Islet of Langerhans (tissue), 1 donor: ENCODE measurements around the gene MUCL1.
"Not testable (repeated sequence)": the region's sequence is repeated elsewhere in the genome, so short reads cannot be mapped to it uniquely, and the experiment has no call there.

Experiments used
- FAIRE-seq: peaks from one replicate; lab custom pipeline; 2011; peaks lifted over from hg19 to GRCh38; lab: Jason Lieb, UNC

The MUCL1 gene, protein sequence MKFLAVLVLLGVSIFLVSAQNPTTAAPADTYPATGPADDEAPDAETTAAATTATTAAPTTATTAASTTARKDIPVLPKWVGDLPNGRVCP

DNA sequence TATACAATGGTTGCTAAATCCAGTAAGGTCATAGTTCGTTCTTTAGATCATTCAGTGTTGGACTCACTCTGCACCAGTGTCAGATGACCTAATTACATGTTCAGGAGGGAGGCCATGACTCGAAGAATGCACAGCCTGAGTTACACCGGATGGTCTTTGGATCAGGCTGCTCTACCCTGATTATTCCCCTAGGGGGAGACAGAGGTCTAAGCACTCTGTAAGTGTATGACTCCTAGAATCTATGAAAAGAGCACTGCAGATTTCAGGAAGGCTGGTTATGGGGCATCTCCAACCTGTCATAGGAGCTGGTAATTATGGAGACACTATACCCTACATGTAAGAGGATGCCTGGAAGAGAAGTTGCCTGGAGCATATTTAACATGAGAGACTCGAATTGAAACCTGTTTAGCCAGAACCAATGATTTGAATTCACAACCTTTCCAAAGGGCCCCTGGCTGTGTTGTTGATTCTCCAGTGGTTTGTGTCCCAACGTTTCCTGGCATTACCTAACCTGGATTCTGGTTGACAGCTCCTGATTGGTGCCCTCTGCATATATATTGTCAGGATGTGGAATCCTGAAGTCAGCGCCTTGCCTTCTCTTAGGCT is at the start of gene MUCL1:
Gene MUCL1, plus strand, starts transcription at position 584 of the 606 bp plus-strand sequence. CDS start 67 bp downstream, outside the sequence.
- no peak for FAIRE-seq

DNA sequence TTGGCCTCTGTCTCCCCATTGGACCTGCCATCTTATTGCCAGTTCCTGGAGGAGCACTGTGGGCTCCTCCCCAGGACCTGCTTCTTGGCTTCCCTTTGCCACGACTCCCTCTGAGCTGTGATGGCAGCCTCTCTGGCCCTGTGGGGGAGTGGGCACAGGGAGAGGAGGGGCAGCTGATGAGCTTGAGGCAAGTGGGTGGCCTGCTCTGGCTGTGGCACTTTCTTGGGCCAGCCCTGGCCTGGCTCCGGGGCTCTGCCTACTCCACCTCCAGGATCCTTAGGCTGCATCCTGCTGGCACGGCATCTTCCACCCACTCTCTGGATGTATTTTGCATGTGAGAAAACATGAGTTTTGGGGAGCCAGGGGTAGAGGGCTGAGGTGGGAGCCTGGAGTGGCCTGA is 32.6 kb upstream of the MUCL1 start:
- no peak for FAIRE-seq

DNA sequence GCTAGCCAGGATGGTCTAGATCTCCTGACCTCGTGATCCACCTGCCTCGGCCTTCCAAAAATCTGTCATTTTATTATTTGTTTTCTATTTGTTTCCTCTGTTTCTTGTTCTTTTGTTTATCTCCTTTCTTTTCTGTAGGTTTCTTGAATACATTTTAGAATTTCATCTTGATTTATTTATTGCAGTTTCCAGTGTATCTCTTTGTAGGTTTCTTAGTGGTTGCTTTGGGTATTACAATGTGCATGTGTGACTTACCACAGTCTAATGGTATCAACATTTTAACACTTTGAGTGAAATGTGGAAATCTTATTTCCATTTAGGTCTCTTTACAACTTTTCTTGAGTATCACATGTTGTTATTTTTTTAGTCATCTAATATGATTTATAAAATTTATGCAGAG is 29.9 kb upstream of the MUCL1 start:
- FAIRE-seq, result no peak

DNA sequence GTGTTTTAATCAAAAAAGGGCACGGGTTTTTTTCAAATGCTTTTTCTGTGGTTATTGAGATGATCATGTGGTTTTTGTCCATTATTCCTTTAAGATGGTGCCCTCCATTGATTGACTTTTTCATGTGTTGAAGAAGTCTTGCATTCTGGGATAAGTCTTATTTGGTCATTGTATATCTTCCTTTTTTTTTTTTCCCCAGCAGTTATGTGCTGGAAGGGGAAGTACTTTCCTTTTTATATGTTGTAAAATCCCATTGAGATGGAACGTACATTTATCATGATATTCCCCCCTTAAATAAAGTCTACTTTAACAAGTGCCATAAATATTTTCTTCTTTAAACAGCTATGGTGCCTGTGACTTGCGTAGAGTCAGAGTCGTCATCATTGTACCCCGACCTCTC is 24.8 kb upstream of the MUCL1 start:
- no peak for FAIRE-seq

DNA sequence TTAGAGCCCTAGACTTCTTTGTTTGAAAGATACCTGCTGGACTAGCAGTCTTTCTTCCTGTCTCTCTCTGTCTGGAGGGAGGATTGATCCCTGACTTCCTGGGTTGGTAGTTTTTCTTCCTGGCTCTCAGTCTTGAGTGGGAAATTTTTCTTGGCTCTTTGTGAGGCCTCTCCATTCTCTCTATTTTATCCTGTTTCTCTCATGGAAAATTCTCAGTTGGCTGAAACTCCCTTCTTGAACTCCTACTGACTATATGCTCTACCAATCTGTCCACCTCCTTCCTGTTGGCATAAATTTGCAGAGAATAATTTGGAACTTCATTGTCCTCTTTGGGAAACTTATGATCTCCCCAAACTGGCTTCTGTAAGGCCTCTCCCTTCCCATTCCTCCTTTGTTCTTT is 24.1 kb upstream of the MUCL1 start:
- FAIRE-seq, result no peak

DNA sequence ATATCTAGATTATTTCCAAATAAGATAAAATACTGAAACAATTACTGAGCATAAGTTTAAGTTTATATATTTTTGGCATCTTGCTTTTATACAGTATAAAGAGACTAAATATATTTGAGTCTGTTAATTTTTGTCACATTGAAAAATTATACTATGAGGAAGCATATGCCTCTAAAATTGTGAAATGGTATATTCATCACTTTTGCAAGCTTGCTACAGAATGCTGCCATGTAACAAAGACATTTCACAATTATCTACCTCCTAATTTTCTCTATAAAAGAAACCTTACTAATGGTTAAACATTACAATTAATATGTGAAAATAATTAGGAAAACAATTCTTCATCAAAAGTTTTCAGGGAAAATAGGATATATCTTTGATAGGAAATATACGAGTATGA is 22.7 kb upstream of the MUCL1 start:
- FAIRE-seq, result no peak

DNA sequence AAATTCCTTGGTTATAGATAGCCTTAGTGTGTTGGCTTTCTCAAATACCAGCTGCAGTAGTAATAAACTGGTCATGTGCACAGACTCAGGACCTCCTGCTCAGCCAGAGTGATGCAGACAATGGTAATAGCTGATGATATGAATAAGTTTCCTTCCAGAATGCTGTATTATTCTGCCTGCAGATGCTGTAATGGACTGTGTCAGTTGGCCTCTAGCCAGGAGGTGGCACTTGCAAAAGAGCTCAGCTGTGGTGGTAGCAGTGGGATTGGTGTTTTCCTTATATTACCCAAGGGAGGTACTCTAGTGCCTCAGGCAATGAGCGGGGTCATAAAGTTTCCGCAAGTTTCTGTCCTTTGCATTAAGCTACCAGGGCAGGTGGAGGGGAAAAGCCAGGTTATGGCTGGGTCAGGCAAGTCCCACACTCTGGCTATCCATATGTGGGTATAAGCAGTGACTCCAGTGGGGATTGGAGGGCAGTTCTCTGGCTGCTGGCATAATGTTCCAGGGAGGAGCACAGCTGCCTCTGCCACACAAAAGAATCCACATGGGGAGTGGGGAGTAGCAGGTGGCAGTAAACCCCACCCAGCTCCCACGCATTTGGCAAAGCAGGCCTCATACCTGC is 14.0 kb upstream of the MUCL1 start:
- FAIRE-seq, result no peak

DNA sequence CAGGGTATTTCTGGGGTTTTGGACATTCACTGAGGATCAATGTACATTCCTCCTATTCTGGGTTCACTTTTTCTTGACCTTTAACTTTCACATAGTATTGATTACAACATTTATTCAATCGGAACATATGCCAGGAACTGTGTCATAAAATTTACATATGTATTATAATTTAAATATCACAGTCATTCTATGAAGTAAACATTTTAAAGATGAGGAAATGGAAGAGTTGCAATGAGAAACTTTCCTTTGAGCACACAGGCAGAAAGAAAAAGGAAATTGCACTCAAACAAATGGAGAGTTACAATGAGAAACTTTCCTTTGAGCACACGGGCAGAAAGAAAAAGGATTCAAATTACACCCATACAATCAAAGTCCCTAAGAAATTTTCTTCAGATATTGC is 3.1 kb downstream of the MUCL1 start:
- FAIRE-seq, result no peak

DNA sequence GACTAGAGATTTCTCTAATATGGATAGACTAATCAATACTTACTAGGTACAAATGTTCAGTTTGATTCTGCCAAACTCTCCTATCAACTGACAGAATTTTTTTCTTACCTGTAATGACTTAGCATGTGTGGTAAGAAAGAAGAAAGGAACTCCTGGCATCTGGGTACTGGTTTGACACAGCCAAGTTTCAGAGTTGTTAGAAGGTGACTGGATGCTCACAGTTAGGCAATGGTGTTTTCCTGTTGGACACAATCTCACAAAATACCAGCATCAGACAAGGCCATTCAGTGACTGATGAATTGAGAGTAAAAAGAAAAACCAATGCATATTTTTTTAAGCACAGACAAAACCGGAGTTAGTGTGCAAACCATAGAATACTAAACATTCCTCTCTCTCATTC is 4.2 kb downstream of the MUCL1 start:
- FAIRE-seq, result no peak

DNA sequence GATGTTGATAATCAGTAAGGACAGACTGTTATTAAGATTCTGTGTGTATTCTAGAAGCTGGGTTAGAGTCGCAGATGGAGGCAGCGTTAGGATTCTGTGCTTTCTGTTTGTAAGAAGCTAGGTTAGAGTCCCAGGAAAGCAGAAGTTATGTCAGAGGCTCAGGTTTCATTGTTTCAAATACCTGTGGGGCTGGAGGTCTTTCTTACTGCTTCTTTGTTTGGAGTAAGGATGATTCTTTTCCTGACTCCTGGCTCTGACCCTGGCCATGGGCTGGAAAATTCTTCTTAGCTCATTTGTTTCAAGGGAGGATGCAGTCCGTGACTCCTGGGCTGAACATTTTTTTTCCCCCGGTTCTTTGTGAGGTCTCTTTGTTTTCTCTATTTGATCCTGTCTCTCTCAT is 5.2 kb downstream of the MUCL1 start:
- FAIRE-seq, result no peak

DNA sequence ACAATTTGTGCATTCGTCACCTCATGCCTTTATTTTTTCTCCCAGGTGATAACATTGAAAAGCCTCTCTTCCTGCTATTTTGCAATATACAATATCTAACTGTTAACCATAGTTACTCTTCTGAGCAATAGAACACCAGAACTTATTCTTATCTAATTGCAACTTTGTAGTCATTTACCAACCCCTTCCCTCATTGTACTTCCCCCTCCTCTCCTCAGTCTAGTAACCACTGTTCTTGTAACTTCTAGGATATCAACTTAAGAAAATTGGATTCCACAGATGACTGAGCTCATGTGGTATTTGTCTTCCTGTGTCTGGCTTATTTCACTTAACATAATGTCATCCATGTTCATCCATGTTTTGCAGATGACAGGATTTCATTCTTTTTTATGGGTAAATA is 7.6 kb downstream of the MUCL1 start:
- no peak for FAIRE-seq

DNA sequence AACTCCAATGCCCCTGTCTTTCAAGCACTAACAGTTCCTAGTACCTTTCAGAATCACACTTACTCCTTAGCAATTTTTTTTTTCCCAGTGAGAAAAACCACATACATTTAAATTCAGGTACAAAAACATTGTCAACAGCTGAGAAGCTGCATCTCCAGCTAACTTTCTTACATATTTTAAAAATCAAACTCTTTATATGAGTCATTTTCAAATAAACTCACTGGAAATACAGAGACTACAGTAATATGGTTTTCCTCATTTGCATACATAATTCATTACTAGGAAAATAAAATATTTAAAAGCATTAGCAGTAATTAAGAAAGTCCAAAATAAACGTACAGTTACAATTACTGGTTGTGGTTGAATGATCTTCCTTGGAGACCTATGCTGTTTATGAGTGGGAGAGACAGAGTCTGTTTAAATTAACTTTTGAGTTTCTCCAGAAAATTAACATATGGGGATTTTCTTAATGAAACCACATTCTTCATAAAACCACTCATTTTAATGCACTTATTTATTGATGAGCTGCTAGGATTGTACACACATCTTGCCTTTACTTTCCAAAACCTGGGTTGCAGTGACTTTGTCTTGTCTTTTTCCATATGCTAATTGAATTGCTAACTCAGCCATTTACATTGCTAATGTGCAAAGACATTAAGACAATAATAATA is 9.8 kb downstream of the MUCL1 start:
- FAIRE-seq, result no peak

DNA sequence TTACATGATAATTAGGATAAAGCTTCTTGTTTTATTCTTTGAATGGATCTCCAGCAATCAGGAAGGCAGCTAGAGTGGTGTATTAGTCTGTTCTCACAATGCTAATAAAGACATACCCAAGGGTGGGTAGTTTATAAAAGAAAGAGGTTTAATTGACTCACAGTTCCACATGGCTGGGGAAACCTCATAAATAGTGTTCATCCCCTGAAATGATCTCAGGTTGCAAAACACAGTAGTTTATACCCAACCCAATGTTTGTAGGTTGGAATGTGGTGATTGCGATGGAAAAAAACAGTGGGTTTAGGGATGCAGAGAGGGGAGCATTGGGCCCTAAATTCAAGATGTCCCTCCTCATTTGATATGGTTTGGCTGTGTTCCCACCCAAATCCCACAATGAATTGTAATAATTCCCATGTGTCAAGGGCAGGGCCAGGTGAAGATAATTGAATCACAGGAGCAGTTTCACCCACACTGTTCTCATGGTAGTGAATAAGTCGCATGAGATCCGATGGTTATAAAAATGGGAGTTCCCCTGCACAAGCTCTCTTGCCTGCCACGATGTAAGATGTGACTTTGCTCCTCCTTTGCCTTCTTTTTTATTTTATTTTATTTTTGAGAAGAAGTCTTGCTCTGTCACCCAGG is 11.5 kb downstream of the MUCL1 start:
- no peak for FAIRE-seq

DNA sequence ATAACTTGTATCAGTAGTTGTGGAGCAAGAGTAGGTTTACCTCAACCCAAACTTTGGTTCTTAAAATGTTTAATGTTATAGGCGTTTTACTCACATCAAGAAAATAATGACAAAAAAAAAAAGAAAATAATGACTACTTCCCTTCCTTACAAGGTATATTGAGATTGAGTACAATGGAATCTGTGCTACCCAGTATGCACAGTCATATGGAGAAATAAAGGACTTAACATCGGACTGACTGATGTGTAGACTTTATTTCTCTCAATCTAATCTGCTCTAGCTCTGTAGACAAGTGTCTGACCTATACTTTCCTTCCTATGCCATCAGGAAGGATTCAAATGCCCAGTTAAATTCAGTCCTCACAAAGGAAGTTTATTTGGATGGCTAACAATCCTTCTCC is 14.4 kb downstream of the MUCL1 start:
- FAIRE-seq, result no peak

DNA sequence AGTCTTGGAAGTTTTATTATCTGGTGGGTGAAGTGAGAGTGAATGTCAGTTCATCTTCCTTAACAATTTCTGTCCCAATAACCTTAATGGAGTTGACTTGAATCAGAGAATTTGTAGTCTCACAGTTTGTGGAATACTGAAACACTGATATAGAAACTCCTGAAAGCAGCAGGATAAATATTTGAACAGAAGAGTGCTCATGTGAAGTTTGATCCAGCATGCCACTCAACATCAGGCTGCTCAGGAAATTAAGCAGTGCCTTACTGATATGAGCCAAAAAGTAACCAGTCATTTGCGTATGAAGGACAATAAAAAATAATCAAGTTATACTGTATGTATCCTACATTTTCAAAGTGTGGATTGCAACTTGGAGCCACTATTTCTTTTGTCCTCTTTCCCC is 15.7 kb downstream of the MUCL1 start:
- no peak for FAIRE-seq

DNA sequence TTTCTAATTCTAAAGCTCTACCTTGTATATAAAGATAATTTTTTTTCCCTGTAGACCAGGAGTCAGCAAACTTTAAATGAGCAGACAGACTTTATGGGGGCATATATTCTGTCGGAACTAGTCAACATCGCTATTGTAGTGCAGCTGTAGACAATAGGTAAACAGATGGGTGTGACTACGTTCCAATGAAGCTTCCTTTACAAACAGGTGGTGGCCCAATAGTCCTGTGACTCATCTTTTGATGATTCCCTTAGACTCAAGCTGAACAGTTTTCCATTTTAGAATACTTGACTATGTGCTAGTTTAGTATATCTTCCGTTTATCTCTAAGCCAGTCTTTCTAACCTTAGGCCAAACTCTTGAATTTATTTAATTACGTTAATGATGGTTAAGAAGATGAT is 16.3 kb downstream of the MUCL1 start:
- no peak for FAIRE-seq

DNA sequence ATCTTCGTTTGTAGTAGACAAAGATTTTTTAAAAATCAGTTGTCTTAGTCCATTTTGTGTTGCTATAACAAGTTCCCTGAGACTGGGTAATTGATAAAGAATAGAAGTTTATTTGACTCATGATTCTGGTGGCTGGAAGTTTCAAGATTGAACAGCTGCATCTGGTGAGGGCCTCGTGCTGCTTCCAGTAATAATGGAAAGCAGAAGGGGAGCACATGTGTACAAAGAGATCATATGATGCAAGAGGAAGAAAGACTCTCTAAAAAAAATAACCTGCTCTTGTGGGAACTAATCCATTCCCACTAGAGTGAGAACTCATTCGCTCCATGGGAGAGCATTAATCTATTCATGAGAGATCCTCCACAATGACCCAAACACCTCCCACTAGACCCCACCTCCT is 24.8 kb downstream of the MUCL1 start:
- FAIRE-seq, result no peak

DNA sequence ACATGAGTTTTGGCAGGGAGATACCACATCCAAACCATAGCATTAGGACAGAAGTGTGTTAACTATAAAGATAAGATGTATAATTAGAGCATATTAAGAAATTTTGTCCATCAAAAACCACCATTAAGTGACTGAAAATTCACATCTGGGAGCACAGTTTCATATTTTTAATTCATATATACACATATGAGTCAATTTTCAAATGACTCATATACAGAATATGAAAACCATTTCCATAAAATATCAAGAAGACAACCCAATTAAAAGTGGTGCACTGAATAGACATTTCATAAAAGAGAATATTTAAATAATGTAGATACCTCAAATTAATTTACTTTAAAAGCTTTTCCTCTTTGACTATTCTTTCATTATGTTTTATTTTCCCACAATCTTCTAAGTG is 25.3 kb downstream of the MUCL1 start:
- no peak for FAIRE-seq

DNA sequence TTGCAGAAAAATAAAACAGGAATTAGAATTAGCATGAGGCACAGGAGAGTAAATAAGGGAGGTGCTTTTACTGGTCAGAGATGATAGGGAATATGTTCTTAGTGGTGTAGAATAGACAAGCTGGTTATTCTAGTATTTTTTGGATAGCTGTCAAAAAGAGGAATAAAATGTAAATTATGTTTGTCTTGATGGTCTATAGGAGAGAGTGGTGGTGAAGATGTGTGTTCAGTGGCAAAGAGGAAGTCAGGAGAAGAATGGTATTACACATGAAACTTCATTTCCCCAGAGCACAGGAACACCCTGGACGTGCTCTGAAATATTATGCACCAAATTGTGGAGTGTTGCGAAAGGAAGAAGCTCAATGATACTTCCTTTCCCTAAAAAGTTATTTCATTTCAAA is 27.8 kb downstream of the MUCL1 start:
- no peak for FAIRE-seq

DNA sequence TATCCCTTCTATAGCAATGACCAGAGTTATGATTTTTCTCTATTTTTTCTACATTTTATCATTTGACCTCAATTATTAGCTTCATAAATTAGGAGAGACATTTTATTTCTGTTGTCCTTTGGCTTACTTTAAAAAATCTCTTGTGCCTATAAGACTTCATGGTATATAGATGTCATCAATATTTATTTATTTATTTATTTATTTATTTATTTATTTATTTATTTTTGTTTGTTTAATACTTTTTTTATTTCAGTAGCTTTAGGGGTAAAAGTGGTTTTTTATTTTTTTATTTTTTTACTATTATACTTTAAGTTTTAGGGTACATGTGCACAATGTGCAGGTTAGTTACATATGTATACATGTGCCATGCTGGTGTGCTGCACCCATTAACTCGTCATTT is 28.3 kb downstream of the MUCL1 start:
- not testable (repeated sequence) for FAIRE-seq

DNA sequence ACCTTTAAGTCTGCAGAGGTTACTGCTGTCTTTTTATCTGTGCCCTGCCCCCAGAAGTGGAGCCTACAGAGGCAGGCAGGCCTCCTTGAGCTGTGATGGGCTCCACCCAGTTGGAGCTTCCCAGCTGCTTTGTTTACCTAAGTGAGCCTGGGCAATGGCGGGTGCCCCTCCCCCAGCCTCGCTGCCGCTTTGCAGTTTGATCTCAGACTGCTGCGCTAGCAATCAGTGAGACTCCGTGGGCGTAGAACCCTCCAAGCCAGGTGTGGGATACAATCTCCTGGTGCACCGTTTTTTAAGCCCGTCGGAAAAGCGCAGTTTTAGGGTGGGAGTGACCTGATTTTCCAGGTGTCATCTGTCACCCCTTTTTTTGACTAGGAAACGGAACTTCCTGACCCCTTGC is 34.1 kb downstream of the MUCL1 start:
- not testable (repeated sequence) for FAIRE-seq

DNA sequence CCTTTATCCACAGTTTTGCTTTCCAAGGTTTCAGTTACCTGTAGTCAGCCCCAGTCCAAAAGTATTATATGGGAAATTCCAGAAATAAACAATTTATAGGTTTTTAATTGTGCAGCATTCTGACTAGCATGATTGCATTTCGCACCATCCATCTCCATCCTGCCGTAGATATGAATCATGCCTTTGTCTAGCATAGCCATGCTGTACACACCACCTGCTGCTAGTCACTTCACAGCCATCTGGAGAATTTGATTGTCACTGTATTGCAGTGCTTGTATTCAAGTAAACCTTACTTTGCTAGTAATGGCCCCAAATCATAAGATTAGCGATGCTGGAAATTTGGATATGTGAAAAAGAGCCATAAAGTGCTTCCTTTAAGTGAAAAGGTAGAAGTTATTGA is 36.0 kb downstream of the MUCL1 start:
- no peak for FAIRE-seq

DNA sequence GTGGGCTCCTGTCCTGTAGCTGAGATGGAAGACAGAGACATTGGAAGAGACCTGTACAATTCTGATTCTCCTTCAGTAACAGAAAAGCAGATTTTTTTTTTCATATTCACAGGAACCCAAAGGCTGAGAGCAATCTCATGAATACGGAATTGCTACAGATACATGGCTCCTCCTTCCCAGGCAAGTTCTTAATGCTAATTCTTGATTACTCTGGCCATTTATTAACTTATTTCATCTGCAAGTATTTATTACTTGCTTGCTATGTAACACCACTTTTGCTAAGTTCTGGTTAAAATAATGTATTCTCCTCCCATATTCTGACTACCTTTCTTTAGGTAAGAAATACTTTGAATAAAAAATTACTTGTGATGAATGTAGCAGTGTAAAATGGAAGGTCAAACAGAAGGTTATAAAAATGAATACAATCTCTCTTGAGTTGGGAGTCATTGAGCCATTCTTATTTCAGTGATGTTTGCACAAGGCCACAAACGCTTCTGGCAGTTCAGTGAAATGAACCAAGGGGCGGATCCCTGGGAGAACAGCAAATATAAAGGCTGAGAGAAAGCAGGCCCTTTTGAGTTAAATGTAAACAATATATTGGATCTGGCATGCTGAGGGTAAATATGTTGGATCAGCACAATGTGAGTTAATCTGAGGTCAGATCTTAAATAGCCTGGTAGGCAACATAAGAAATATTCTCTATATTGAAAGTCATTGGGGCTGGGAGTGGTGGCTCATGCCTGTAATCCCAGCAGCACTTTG is 37.6 kb downstream of the MUCL1 start:
- peak; percentile 96 for FAIRE-seq
